SK-N-SH (cell line): ENCODE measurements around the gene CNGA3. TPM values are rescaled to one million over a fixed set of nuclear protein-coding genes. Genes with fewer than 3 reads are reported as not detected.

Experiments
- CTCF ChIA-PET: fragments of 300-600, 350-600 bp; formaldehyde crosslinking; extraction: SDS; loops from one replicate; lab custom pipeline; 2021; lab: Yijun Ruan, JAX
- POLR2A ChIA-PET: fragments of 350-600 bp; sonication (Branson Sonifier 250); formaldehyde crosslinking; extraction: SDS; loops from one replicate; lab custom pipeline; 2020; ENCODE audit warnings: antibody characterized with exemption, inconsistent platforms; lab: Yijun Ruan, JAX
- DNase-seq: peaks from one replicate; pipeline ENCODE4 v3.0.0; 2012
- H2AFZ ChIP-seq: fragments of 200-600 bp; sonication (generic); 2 replicates; pipeline ENCODE4 v1.8.1; 2016; ENCODE audit warnings: antibody characterized with exemption, mild to moderate bottlenecking, low read depth
- H3F3A ChIP-seq: fragments of 200-600 bp; sonication (generic); replicated peaks from 2 replicates; pipeline ENCODE3; 2016; ENCODE audit warnings: antibody characterized with exemption, mild to moderate bottlenecking; ENCODE audit not compliant: insufficient read depth
- H3K27ac ChIP-seq, 2 experiments: fragments of 200-500 bp in 1 of 2; fragments of 200-600 bp in 1 of 2; sonication (Bioruptor generic) in 1 of 2; sonication (generic), shearing (Covaris generic) in 1 of 2; 2 replicates each; pipeline versions ENCODE4 v1.5.1 to v1.6.1; 2014 to 2016; ENCODE audit warnings: low read depth in 2 of 2, inconsistent platforms in 1 of 2, low read length in 1 of 2, mild to moderate bottlenecking in 1 of 2, mixed read lengths in 1 of 2
- H3K27me3 ChIP-seq: fragments of 200-600 bp; sonication (generic), shearing (Covaris generic); 2 replicates; pipeline ENCODE4 v1.6.1; 2016; ENCODE audit warnings: mixed run types; ENCODE audit not compliant: insufficient read depth
- H3K36me3 ChIP-seq, 2 experiments: fragments of 200-500 bp in 1 of 2; fragments of 200-600 bp in 1 of 2; sonication (Bioruptor generic) in 1 of 2; sonication (generic) in 1 of 2; replicated peaks in 1 of 2; 2 replicates each; pipeline versions ENCODE3 to v1.5.1; 2014 to 2016; ENCODE audit warnings: low read length in 1 of 2, mild to moderate bottlenecking in 1 of 2; ENCODE audit not compliant: insufficient read depth in 2 of 2, control insufficient read depth in 1 of 2
- H3K4me1 ChIP-seq, 2 experiments: fragments of 200-500 bp in 1 of 2; fragments of 200-600 bp in 1 of 2; sonication (Bioruptor generic) in 1 of 2; sonication (generic), shearing (Covaris generic) in 1 of 2; 2 replicates each; pipeline versions ENCODE4 v1.5.1 to v1.6.1; 2014 to 2016; ENCODE audit warnings: low read depth in 1 of 2, low read length in 1 of 2, mixed run types in 1 of 2; ENCODE audit not compliant: insufficient read depth in 2 of 2, control insufficient read depth in 1 of 2
- H3K4me2 ChIP-seq: fragments of 200-600 bp; sonication (generic), shearing (Covaris generic); 2 replicates; pipeline ENCODE4 v1.6.1; 2017; ENCODE audit warnings: mixed run types
- H3K4me3 ChIP-seq, 2 experiments: fragments of 200-500 bp in 1 of 2; fragments of 200-600 bp in 1 of 2; sonication (Bioruptor generic) in 1 of 2; sonication (generic), shearing (Covaris generic) in 1 of 2; 2 replicates each; pipeline versions ENCODE4 v1.5.1 to v1.8.1; 2014 to 2016; ENCODE audit warnings: low read depth in 2 of 2, inconsistent platforms in 1 of 2, low read length in 1 of 2, mild to moderate bottlenecking in 1 of 2, mixed read lengths in 1 of 2, moderate library complexity in 1 of 2
- H3K79me2 ChIP-seq: fragments of 200-600 bp; sonication (generic); 2 replicates; pipeline ENCODE4 v1.8.1; 2017; ENCODE audit warnings: mild to moderate bottlenecking; ENCODE audit not compliant: insufficient read depth
- H3K9ac ChIP-seq: fragments of 200-600 bp; sonication (generic); 2 replicates; pipeline ENCODE4 v1.6.1; 2017; ENCODE audit warnings: mixed run types
- H3K9me2 ChIP-seq: fragments of 200-600 bp; sonication (generic); 2 replicates; pipeline ENCODE4 v1.6.1; 2017; ENCODE audit warnings: mixed run types
- H3K9me3 ChIP-seq: fragments of 200-600 bp; sonication (generic); 2 replicates; pipeline ENCODE4 v1.6.1; 2017; ENCODE audit warnings: mixed run types, mild to moderate bottlenecking, moderate library complexity
- H4K20me1 ChIP-seq: fragments of 200-600 bp; sonication (generic); 2 replicates; pipeline ENCODE4 v1.6.1; 2017; ENCODE audit warnings: mild to moderate bottlenecking, mixed run types; ENCODE audit not compliant: insufficient read depth
- CHD2 ChIP-seq: fragments of 150-350 bp; IDR thresholded peaks from 2 replicates; pipeline ENCODE4 v1.6.1; 2018; ENCODE audit warnings: low read length; ENCODE audit not compliant: partially characterized antibody
- ELF1 ChIP-seq: IDR thresholded peaks from 2 replicates; pipeline ENCODE4 v1.4.0; 2012
- EP300 ChIP-seq, 2 experiments: IDR thresholded peaks; 2 replicates each; pipeline versions ENCODE4 v1.4.0 to v1.6.1; 2012; ENCODE audit warnings: borderline replicate concordance in 1 of 2, low read depth in 1 of 2, low read length in 1 of 2
- EZH2phosphoT487 ChIP-seq: fragments of 200-600 bp; sonication (generic); IDR thresholded peaks from 2 replicates; pipeline ENCODE4 v1.6.1; 2017; ENCODE audit warnings: low read depth, mixed run types, mild to moderate bottlenecking, antibody characterized with exemption, moderate library complexity, borderline replicate concordance
- FOSL2 ChIP-seq: IDR thresholded peaks from 2 replicates; pipeline ENCODE4 v1.4.0; 2012; ENCODE audit warnings: low read depth, mild to moderate bottlenecking, moderate library complexity, borderline replicate concordance
- FOXJ3 ChIP-seq: sonication (generic); formaldehyde crosslinking; IDR thresholded peaks from 2 replicates; pipeline ENCODE4 v1.5.1; 2020; ENCODE audit warnings: mild to moderate bottlenecking, missing genetic modification reagents
- FOXM1 ChIP-seq: IDR thresholded peaks from 2 replicates; pipeline ENCODE4 v1.4.0; 2012; ENCODE audit warnings: low read depth, mild to moderate bottlenecking
- JUND ChIP-seq: IDR thresholded peaks from 2 replicates; pipeline ENCODE4 v1.4.0; 2012
- MAX ChIP-seq: IDR thresholded peaks from 2 replicates; pipeline ENCODE4 v1.4.0; 2012; ENCODE audit warnings: low read depth
- MXI1 ChIP-seq: IDR thresholded peaks from 2 replicates; pipeline ENCODE4 v1.6.1; 2012; ENCODE audit warnings: mild to moderate bottlenecking, low read depth, low read length, improper control_type of control experiment
- NFIC ChIP-seq: IDR thresholded peaks from 2 replicates; pipeline ENCODE4 v1.4.0; 2012; ENCODE audit warnings: borderline replicate concordance
- RAD21 ChIP-seq: IDR thresholded peaks from 2 replicates; pipeline ENCODE4 v1.6.1; 2012; ENCODE audit warnings: mild to moderate bottlenecking, low read length
- SMC3 ChIP-seq: IDR thresholded peaks from 2 replicates; pipeline ENCODE4 v1.6.1; 2012; ENCODE audit warnings: low read depth, low read length, improper control_type of control experiment
- TCF12 ChIP-seq: IDR thresholded peaks from 2 replicates; pipeline ENCODE4 v1.4.0; 2012
- YY1 ChIP-seq: IDR thresholded peaks from 2 replicates; pipeline ENCODE4 v1.4.0; 2012; ENCODE audit warnings: low read depth, mild to moderate bottlenecking
- ZBTB33 ChIP-seq: IDR thresholded peaks from 2 replicates; pipeline ENCODE4 v1.4.0; 2012; ENCODE audit warnings: low read depth, borderline replicate concordance
- WGBS: methylation state at CpG from one replicate; pipeline ENCODE4 v1.1.6; 2017; ENCODE audit warnings: low lambda C conversion rate; 5-methylcytosine and 5-hydroxymethylcytosine counted together
- polyA plus RNA-seq, 3 experiments: library from polyadenylated mRNA; depleted of rRNA; stranded (reverse); fragments of >200 nt; gene quantifications; 2 replicates each; pipeline ENCODE4 v1.2.3, GENCODE V29; 2012

CNGA3 gene
- polyA plus RNA-seq, 1 of the 3 experiments (the other 2 are of a cell fraction): not detected

GRCh38 chr2:98376301-98376910 is 30.1 kb downstream of the CNGA3 start:
- H3K9ac ChIP-seq: no peak overlapping the region
- no peaks in the 10 kb centered on the region for H3K9me2 ChIP-seq
- POLR2A ChIA-PET: no interaction called here
- H3K27me3 ChIP-seq: peaks cover 40% of the 10 kb centered on the region; the same call in 1 of the 2 replicates
- WGBS: 48% methylated on average over 6 of the region's 6 CpGs
- CTCF ChIA-PET: interaction anchor here (0.6 to 2.2 kb wide), 3 partner anchors 9 to 786 kb away, joined by 3 to 11 read pairs (median 3); no protein-coding TSS in a partner anchor
- DNase-seq: no peak
- H3K79me2 ChIP-seq: no peaks in the 10 kb centered on the region
- H3F3A ChIP-seq: no peaks in the 10 kb centered on the region
- TF ChIP-seq EZH2phosphoT487 (no peak), FOXM1 (no peak)
- TF ChIP-seq, all 33 proteins: peak for 0
- Histone ChIP-seq H3K36me3 (no peaks in the 10 kb centered on the region), H3K4me3 (no peak overlapping the region), H3K9me3 (no peaks in the 10 kb centered on the region), H2AFZ (no peak overlapping the region), H3K4me2 (no peak overlapping the region), H3K27ac (no peak overlapping the region), H4K20me1 (no peaks in the 10 kb centered on the region), H3K4me1 (peaks cover 0 to 9% of the 10 kb centered on the region in 2 experiments; a peak in 1 of 4 replicates)

GRCh38 chr2:98376996-98377395 is 30.7 kb downstream of the CNGA3 start:
- Histone ChIP-seq H3K27me3 (peaks cover 40% of the 10 kb centered on the region; the same call in 1 of the 2 replicates), H3K9ac (no peak overlapping the region), H3K9me3 (no peaks in the 10 kb centered on the region), H3K4me2 (no peak overlapping the region), H4K20me1 (no peaks in the 10 kb centered on the region), H2AFZ (no peak overlapping the region), H3K27ac (no peak overlapping the region), H3F3A (no peaks in the 10 kb centered on the region), H3K4me1 (peaks cover 0 to 9% of the 10 kb centered on the region in 2 experiments; a peak in 1 of 4 replicates), H3K4me3 (no peak overlapping the region), H3K36me3 (no peaks in the 10 kb centered on the region), H3K79me2 (no peaks in the 10 kb centered on the region), H3K9me2 (no peaks in the 10 kb centered on the region)
- TF ChIP-seq MXI1: no peak
- TF ChIP-seq ELF1: no peak
- no peak for TF ChIP-seq NFIC
- TF ChIP-seq RAD21: no peak
- TF ChIP-seq EP300 (IDR thresholded peaks at IDR 0.05; ENCODE audit: borderline replicate concordance in 1 of 2, low read depth in 1 of 2, low read length in 1 of 2): no peak
- TF ChIP-seq YY1: no peak
- no peak for TF ChIP-seq MAX
- no peak for TF ChIP-seq FOXM1
- no peak for TF ChIP-seq JUND
- DNase-seq: no peak
- CTCF ChIA-PET: interaction anchor here (1.1 kb wide), 2 partner anchors 12 to 570 kb away, joined by 3 read pairs; no protein-coding TSS in a partner anchor
- 45% methylated on average over 6 of the region's 8 CpGs for WGBS
- POLR2A ChIA-PET: no interaction called here

GRCh38 chr2:98377544-98377943 is 31.3 kb downstream of the CNGA3 start:
- H3K36me3 ChIP-seq: no peaks in the 10 kb centered on the region
- peaks cover 40% of the 10 kb centered on the region; the same call in 1 of the 2 replicates for H3K27me3 ChIP-seq
- TF ChIP-seq TCF12 (no peak), FOXJ3 (CRISPR knock-in tag) (no peak), ZBTB33 (no peak), SMC3 (no peak), FOSL2 (no peak), CHD2 (no peak)
- ChIA-PET POLR2A (no interaction called here), CTCF (interaction anchor here (1.1 kb wide), 2 partner anchors 11 to 571 kb away, joined by 3 read pairs; no protein-coding TSS in a partner anchor)
- no peaks in the 10 kb centered on the region for H3F3A ChIP-seq
- no peak for DNase-seq
- peaks cover 0 to 9% of the 10 kb centered on the region in 2 experiments; a peak in 1 of 4 replicates for H3K4me1 ChIP-seq
- H2AFZ ChIP-seq: no peak overlapping the region
- H4K20me1 ChIP-seq: no peaks in the 10 kb centered on the region
- no peaks in the 10 kb centered on the region for H3K79me2 ChIP-seq
- no peaks in the 10 kb centered on the region for H3K9me3 ChIP-seq
- H3K4me3 ChIP-seq: no peak overlapping the region
- H3K9ac ChIP-seq: no peak overlapping the region
- no peaks in the 10 kb centered on the region for H3K9me2 ChIP-seq
- H3K27ac ChIP-seq: no peak overlapping the region
- H3K4me2 ChIP-seq: no peak overlapping the region
- WGBS: 73% methylated on average over 7 of the region's 7 CpGs
